Right atrium auricular region (tissue), 2 donors: ENCODE data around the gene PHF21B. TPM values are rescaled to one million over a fixed set of nuclear protein-coding genes. Genes with fewer than 3 reads are reported as not detected.

ENCODE experiments used
- DNase-seq: peaks from one replicate; pipeline ENCODE4 v3.0.0-alpha.2; 2019; ENCODE audit warnings: low spot score
- H3K27ac ChIP-seq, 2 donors: fragments of 200-600 bp; sonication (generic); 1 replicate in 1 of 2; 2 replicates in 1 of 2; pipeline ENCODE4 v1.5.1; 2016 to 2019
- H3K27me3 ChIP-seq, 2 donors: fragments of 200-600 bp; sonication (generic); one replicate each; pipeline versions ENCODE4 v1.5.1 to v1.6.0; 2017 to 2019
- H3K36me3 ChIP-seq: fragments of 200-600 bp; sonication (generic); one replicate; pipeline ENCODE4 v1.5.1; 2016
- H3K4me1 ChIP-seq, 2 donors: fragments of 200-600 bp; sonication (generic); one replicate each; pipeline versions ENCODE4 v1.5.1 to v1.6.0; 2017 to 2019
- H3K4me3 ChIP-seq, 2 donors: fragments of 200-600 bp; sonication (generic); 1 replicate in 1 of 2; 2 replicates in 1 of 2; pipeline ENCODE4 v1.5.1; 2017 to 2019; ENCODE audit warnings: mild to moderate bottlenecking in 1 of 2, moderate library complexity in 1 of 2
- H3K9me3 ChIP-seq, 2 donors: fragments of 200-600 bp; sonication (generic); one replicate each; pipeline ENCODE4 v1.5.1; 2019
- CTCF ChIP-seq, 2 donors: fragments of 200-600 bp; sonication (generic); IDR thresholded peaks; one replicate each; pipeline ENCODE4 v1.5.1; 2019; ENCODE audit warnings: antibody characterized with exemption in 2 of 2
- total RNA-seq, 2 donors: library from RNA; depleted of rRNA; stranded (reverse); fragments of >200 nt; gene quantifications; one replicate each; pipeline ENCODE4 v1.1.0, GENCODE V29; 2016

The PHF21B gene
- total RNA-seq, 2 donors from 2014 or later: 1.4 to 2.2 TPM

DNA sequence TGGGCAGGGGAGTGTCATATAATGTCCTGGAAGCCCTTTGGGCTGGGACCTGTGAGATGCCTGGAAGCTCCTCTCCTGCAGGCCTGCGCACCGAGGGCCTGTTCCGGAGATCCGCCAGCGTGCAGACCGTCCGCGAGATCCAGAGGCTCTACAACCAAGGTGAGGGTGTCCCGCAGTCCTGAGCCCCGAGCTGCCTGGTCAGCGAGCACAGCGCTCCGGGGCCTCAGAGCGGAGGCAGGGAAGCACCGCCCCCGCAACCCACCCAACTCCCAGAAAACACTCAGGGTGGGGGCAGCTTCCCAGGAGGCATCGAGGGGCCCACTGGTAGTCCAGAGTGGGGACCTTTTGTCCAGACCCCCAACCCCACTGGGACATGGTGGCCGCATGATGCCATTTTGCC is 161.9 kb downstream of the PHF21B start:
- Histone ChIP-seq H3K4me1 (no peaks in the 10 kb centered on the region), H3K27ac (no peak overlapping the region), H3K4me3 (no peak overlapping the region), H3K27me3 (no peaks in the 10 kb centered on the region), H3K9me3 (peaks cover 0 to 14% of the 10 kb centered on the region in 2 donors), H3K36me3 (no peaks in the 10 kb centered on the region)
- DNase-seq: no peak
- TF ChIP-seq CTCF (IDR thresholded peaks at IDR 0.05): no peak

- H3K36me3 ChIP-seq: no peaks in the 10 kb centered on the region
- no peak for DNase-seq
- no peak overlapping the region for H3K27ac ChIP-seq
- TF ChIP-seq CTCF (IDR thresholded peaks at IDR 0.05): no peak
- H3K4me3 ChIP-seq: no peak overlapping the region
- H3K4me1 ChIP-seq: no peaks in the 10 kb centered on the region
- peaks cover 0 to 14% of the 10 kb centered on the region in 2 donors for H3K9me3 ChIP-seq
- no peaks in the 10 kb centered on the region for H3K27me3 ChIP-seq
Observed at GRCh38 chr22:44847380-44847779, 162.4 kb downstream of the PHF21B start.

DNA sequence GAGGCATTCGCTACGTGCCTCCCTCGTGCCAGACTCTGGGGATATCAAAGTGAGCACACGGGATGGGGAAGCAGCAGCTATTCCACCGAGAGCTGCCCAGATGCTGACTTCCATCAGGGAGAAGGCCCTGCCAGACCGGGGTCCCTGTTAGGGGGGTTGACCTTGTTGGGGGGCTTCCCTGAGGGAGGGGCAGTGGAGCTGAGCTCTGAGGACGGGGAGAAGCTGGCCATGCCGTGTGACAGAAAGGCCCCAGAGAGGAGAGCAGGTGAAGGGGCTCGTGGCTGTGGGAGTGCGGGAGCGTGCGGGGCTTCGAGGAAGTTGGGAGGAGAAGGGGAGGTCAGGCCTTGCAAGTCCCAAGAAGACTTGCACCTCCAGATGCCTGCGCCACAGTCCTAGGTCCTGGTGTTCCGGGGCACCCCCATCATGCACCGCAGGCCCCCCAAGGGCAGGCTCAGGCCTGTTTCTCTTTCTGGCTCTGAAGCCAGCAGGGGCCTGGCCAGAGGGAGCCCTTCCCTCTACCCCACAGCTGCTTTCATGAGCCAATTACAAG is 163.0 kb downstream of the PHF21B start:
- Histone ChIP-seq H3K4me3 (no peak overlapping the region), H3K4me1 (no peaks in the 10 kb centered on the region), H3K27ac (no peak overlapping the region), H3K27me3 (no peaks in the 10 kb centered on the region), H3K9me3 (peaks cover 0 to 14% of the 10 kb centered on the region in 2 donors), H3K36me3 (no peaks in the 10 kb centered on the region)
- no peak for TF ChIP-seq CTCF (IDR thresholded peaks at IDR 0.05)
- no peak for DNase-seq

GRCh38 chr22:44845796-44846720 is 163.7 kb downstream of the PHF21B start:
- no peaks in the 10 kb centered on the region for H3K36me3 ChIP-seq
- no peak for TF ChIP-seq CTCF (IDR thresholded peaks at IDR 0.05)
- H3K4me1 ChIP-seq: no peaks in the 10 kb centered on the region
- no peak overlapping the region for H3K4me3 ChIP-seq
- no peak for DNase-seq
- no peak overlapping the region for H3K27ac ChIP-seq
- H3K9me3 ChIP-seq: peaks cover 0 to 14% of the 10 kb centered on the region in 2 donors
- no peaks in the 10 kb centered on the region for H3K27me3 ChIP-seq

DNA sequence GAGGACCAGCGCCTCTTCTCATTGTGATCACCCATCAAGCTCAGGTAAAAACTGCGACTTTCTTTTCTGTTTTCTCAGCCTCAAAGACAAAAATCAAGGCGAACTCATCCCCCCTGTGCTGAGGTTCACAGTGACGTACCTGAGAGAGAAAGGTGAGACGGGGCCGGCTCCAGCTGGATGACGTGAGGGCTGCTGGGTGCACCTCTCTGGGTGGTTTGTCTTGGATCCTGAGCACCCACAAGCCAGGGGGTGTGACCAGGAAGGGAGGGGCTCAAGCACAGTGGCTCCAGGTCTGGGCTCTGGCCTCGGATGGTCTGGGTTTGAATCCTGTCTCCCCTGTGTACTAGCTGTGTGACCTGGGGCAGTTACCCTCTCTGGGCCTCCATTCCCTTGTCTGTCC is 164.6 kb downstream of the PHF21B start:
- Histone ChIP-seq H3K36me3 (no peaks in the 10 kb centered on the region), H3K27ac (no peak overlapping the region), H3K4me1 (no peaks in the 10 kb centered on the region), H3K9me3 (peaks cover 0 to 14% of the 10 kb centered on the region in 2 donors), H3K4me3 (no peak overlapping the region), H3K27me3 (no peaks in the 10 kb centered on the region)
- TF ChIP-seq CTCF (IDR thresholded peaks at IDR 0.05): no peak
- no peak for DNase-seq
